A549 (cell line): ENCODE data around the gene GLIPR2.
"Not testable (repeated sequence)": the region's sequence is repeated elsewhere in the genome, so short reads cannot be mapped to it uniquely, and the experiment has no call there.

Source experiments
- CHD4 ChIP-seq: fragments of 200-600 bp; sonication (generic); IDR thresholded peaks from 2 replicates; pipeline ENCODE4 v1.6.1; 2016; ENCODE audit warnings: antibody characterized with exemption, mild to moderate bottlenecking, borderline replicate concordance
- CTCF ChIP-seq: fragments of >200 bp; sonication (Bioruptor Twin); formaldehyde crosslinking; IDR thresholded peaks from 3 replicates; pipeline ENCODE4 v1.5.1; 2016
- ESRRA ChIP-seq: fragments of 150-350 bp; IDR thresholded peaks from 2 replicates; pipeline ENCODE4 v1.6.1; 2014; ENCODE audit warnings: mild to moderate bottlenecking, low read length, borderline replicate concordance
- FOXS1 ChIP-seq: fragments of 250-450 bp; sonication (Bioruptor Pico); IDR thresholded peaks from 2 replicates; pipeline ENCODE4 v1.5.0; 2020; ENCODE audit warnings: mild to moderate bottlenecking, moderate library complexity
- MAX ChIP-seq: IDR thresholded peaks from 2 replicates; pipeline ENCODE4 v1.6.1; 2012
- NFE2L2 ChIP-seq: fragments of 150-350 bp; conservative IDR thresholded peaks from 2 replicates; pipeline ENCODE4 v1.6.1; 2014; ENCODE audit warnings: low read length
- POLR2A ChIP-seq: IDR thresholded peaks from 2 replicates; pipeline ENCODE4 v1.6.1; 2012; ENCODE audit warnings: mild to moderate bottlenecking, low read length
- RAD21 ChIP-seq, 2 experiments: fragments of >200 bp in 1 of 2; sonication (Bioruptor Twin) in 1 of 2; formaldehyde crosslinking in 1 of 2; IDR thresholded peaks in 1 of 2; conservative IDR thresholded peaks in 1 of 2; 2 replicates in 1 of 2; 3 replicates in 1 of 2; pipeline ENCODE4 v1.6.1; 2012 to 2018; ENCODE audit warnings: inconsistent platforms in 1 of 2
- SMC3 ChIP-seq: fragments of >200 bp; sonication (Bioruptor Twin); formaldehyde crosslinking; IDR thresholded peaks from 3 replicates; pipeline ENCODE4 v1.6.1; 2018; ENCODE audit warnings: inconsistent platforms

- not testable (repeated sequence) for TF ChIP-seq MAX; FOXS1 (CRISPR knock-in tag); CHD4; CTCF; RAD21 (conservative IDR thresholded peaks at IDR 0.05 in 1 of 2, IDR thresholded peaks at IDR 0.05 in 1 of 2); NFE2L2; SMC3; ESRRA; POLR2A
Observed at GRCh38 chr9:36176496-36176895, 40.0 kb downstream of the GLIPR2 start.
